Measurements from ENCODE around the gene MKS1.

MKS1 gene

DNA sequence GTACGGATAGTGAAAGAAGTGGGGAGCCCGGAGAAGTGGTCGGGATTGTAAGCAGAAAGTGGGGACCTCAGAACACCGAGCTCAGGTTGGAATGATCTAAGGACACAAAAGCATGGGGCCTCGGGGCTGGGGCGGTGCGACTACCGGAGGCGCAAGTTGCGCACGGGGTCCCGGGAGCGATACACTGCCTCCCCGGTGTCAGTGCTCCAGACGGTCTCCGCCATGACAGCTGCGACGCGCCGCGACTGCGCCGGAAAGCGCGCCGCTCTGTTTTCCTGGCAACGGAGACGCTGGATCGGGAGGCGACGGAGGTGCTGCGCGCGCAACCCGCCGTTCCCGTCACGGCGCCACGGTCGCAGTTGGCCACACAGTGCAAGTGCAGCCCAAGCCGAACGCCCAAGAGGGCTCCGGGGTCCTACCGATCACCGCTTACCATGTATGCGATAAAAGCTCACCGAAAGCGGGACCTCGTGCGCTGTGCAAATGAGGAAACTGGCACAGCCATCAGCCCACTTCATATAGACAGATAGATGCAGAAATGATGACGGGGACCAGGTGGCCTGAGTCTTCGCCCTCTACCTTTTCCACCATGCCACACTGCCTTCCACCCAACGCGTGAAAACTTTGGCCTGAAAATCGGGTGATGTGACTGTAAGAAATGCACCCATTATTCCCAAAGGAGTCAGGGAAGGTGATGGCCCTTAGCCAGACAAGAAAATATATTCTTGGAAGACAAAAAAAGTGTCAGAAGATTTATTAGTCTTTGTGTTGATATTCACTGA lies at the start of gene MKS1:
Gene MKS1 (minus strand): TSS at position 249 of the 782 bp plus-strand sequence. CDS start 25 bp downstream, at position 224.
- peak; percentile 93 for DNase-seq (ENCODE audit: low spot score)

DNA sequence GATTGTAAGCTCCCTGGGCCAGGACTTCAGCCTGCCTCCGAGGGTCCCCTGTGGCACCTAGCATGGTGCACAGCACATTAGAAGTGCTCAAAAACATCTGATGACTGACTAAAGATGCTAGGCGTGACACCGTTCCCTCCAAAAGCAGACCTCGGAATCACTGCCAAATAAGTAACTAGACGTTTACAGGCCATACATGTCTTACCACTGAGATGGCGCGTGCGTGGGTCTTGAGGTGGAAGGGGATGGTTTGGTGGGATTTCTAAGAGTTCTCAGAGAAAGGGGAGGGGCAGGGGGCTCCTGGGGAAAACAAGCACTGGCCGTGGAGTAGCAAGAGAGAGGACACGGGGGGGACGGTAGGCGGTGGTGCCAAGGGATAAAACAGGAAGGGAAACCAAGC lies 49.3 kb upstream of the MKS1 start:
- no peak for DNase-seq (ENCODE audit: low spot score)

DNA sequence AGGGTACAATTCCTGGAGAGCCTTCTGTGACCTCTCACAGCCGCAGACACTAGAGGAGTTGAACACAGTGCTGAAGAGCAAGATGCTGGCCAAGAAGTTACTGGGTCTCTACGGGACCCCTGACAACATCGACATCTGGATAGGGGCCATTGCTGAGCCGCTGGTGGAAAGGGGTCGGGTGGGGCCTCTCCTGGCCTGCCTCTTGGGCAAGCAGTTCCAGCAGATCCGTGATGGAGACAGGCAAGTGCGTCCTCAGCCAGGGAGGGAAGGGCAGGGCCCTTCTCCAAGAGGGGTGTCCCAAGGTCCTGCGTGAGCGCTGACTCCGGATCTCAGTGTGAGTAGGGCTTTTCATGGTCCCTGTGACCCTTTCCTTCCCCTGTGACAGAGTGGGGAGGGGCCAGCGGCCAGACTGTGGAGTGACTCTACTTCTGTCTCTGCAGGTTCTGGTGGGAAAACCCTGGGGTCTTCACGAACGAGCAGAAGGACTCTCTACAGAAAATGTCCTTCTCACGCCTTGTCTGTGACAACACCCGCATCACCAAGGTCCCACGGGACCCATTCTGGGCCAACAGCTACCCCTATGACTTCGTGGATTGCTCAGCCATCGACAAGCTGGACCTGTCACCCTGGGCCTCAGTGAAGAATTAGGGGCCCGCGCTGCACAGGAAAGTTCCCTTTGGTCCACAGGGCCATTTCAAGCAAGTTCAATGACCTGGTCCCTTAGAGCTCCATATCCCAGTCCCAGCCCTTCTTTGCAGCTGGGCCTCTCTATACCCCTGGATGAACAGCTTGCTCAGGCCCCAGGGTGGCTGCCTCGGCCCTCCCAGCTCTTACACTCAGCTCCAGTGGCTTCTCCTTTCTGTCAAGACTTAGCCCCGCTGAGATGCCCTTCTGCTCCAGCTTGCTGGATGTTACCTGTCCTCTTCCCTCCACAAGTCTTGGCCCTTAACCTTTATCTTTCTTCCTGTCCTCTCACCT lies 48.6 kb upstream of the MKS1 start:
- no peak for DNase-seq (ENCODE audit: low spot score)

DNA sequence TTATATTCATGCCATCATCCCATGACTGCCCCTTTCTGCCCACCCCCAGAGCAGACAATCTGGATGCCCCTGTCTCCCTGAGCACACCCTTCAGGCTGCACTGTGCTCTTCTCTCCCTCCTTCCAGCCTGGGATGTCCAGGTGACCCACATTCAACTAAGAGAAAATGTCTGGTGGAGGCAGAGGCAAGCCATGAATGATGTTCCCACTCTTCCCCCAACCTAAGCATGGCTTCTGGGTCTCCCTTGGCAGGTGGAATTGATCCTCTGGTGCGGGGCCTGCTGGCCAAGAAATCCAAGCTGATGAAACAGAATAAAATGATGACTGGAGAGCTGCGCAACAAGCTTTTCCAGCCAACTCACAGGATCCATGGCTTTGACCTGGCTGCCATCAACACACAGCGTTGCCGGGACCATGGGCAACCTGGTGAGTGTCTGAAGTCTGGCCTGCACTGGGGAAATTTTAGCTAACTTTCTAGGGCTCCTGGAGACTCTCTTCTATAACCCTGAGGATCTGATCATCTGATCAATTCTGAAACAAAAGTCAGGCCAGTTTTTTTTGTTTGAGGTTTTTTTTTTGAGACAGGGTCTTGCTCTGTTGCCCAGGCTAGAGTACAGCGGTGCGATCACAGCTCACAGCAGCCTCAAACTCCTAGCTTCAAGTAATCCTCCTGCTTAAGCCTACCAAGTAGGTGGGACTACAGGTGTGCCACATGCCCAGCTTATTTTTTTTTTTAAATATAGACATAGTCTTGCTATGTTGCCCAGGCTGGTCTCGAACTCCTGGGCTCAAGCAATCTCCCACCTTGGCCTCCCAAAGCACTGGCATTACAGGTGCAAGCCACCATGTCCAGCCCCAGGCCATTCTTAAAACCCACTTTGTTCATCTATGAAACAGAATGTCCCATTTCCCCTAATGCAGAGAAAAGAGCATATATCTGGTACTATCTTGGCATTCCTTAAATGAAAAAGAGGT lies 47.1 kb upstream of the MKS1 start:
- no peak for DNase-seq (ENCODE audit: low spot score)

DNA sequence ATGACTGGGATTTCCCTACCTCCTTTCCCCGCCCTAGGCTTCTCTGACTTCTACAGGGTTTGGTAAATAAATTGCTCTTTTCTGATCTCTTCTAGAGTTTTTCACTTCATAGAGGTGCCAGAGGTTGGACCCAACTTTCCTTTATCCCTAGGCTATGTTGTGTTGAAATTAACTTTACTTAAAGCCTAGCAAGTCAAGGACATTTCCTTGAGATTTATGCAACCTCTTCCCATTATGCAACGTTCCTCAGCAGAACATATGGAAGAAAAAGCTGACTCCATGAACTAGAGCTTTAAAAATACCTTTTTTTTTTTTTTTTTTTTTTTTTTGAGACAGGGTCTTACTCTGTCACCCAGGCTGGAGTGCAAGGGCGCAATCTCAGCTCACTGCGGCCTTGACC lies 46.2 kb upstream of the MKS1 start:
- no peak for DNase-seq (ENCODE audit: low spot score)

DNA sequence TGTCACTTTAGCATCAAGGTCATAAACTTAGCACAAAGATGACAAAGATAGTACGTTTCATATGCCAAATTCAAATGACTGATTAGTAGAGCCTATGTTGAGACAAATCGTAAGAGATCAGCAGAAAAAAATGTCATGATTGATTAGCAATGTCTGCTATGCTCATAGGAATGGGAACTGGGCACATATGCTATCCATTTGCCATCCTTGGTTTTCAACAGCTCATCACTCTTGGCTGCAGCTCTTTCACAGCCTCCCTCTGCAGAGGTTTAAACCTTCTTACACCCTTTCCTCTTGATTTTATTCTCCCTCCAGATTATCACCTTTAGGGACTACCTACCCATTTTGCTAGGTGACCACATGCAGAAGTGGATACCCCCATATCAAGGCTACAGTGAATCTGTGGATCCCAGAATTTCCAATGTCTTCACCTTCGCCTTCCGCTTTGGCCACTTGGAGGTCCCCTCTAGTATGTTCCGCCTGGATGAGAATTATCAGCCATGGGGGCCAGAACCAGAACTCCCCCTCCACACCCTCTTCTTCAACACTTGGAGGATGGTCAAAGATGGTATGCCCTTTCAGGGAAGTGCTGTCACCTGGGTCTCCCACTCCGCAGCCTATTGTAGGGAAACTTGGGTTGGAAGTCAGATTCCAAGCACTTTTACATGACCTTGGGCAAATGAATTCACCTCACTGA lies 45.5 kb upstream of the MKS1 start:
- DNase-seq (ENCODE audit: low spot score): no peak

DNA sequence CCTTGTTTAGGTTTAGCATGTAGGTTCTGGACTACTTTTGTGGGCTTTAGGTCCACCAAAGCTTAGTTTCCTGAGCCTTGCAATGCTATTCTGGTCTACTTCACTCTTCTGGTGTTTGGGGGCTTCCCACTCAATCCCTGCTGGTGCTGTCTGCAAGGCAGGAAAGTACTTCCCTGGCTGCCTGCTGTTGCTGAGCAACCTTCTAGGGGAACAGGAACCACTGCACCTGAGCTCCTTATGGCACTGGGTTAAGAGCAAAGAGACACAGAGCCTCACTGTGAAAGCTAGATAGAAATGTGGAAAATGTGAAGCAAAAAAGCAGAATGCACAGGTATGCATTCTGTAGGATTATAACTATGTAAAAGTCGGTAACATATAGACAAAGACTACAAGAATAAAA lies 44.7 kb upstream of the MKS1 start:
- DNase-seq (ENCODE audit: low spot score): no peak

DNA sequence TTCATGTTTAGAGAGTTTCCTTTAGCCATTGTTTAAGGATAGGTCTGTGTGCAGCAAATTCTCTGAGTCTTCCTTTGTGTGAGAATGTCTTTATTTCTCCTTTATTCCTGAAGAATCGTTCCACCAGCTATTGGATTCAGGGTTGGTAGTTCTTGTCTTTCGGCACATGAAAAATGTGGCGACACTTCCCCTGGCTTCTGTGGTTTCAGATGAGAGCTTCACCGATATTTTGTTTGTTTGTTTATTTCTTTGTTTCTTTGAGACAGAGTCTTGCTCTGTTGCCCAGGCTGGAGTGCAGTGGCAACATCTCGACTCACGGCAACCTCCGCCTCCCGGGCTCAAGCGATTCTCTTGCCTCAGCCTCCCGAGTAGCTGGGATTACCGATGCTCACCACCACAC lies 43.1 kb upstream of the MKS1 start:
- DNase-seq (ENCODE audit: low spot score): no peak

DNA sequence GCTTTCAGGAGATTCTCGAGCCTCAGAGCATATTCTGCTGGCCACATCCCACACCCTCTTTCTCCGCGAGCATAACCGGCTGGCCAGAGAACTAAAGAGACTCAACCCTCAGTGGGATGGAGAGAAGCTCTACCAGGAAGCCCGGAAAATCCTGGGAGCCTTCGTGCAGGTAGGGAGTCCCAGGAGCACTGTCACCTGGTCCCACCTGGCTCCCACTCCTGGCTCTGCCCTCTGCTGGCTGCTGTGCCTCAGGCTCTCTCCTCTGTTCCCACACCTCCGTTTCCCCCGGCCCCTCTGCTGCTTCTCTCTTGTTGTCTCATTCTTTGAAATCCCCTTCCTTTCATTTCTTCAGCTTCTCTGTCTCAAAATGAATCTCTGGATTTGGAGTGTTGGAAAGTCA lies 35.7 kb upstream of the MKS1 start:
- peak; percentile 11 for DNase-seq (ENCODE audit: low spot score)

DNA sequence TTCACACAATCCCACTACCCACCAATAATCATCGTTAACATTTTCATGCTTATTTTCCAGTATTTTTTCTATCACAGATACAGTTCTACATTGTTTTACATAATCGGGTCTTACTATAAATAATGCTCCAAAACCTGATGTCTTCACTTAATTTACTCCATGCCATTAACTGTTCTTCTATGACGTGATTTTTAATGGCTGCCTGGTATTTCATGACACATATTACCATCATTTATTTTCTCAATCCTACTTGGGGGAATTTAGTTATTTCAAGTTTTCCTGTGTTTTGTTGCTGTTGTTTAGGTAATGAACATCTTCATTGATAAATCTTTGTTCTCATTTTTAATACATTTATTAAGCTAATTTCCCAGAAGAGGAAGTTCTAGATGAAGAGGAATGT lies 34.0 kb upstream of the MKS1 start:
- DNase-seq (ENCODE audit: low spot score): no peak

DNA sequence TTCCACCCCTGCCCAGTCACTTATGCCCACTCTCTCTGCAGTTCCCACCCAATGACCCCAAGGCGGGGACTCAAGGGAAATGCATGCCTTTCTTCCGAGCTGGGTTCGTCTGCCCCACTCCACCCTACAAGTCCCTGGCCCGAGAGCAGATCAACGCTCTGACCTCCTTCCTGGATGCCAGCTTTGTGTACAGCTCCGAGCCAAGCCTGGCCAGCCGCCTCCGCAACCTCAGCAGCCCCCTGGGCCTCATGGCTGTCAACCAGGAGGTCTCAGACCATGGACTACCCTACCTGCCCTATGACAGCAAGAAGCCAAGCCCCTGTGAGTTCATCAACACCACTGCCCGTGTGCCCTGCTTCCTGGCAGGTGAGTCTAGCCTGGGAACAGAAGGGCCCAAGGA lies 33.1 kb upstream of the MKS1 start:
- no peak for DNase-seq (ENCODE audit: low spot score)

DNA sequence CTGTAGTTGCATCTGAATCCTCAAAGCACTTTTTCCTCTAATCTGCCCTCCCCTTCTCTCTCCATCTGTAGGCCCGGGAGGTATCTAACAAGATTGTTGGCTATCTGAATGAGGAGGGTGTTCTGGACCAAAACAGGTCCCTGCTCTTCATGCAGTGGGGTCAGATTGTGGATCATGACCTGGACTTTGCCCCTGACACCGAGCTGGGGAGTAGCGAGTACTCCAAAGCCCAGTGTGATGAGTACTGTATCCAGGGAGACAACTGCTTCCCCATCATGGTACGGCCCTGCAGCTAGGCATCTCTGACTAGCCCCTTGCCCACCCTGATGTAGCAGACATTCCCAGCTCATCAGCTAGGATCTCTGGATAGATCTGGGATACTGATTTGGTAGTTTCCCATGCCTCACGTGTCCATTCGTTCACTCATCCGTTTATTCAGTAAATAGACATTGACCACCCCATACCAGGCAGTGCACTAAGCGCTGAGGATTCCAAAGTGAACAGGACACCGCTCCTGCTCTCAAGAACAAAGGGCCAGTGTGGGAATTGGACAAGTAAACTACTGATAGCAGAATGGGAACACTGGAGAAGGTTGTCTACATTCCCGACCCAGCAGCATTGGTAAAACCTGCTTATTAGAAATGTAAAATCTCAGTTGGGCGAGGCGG lies 31.4 kb upstream of the MKS1 start:
- DNase-seq (ENCODE audit: low spot score): no peak

DNA sequence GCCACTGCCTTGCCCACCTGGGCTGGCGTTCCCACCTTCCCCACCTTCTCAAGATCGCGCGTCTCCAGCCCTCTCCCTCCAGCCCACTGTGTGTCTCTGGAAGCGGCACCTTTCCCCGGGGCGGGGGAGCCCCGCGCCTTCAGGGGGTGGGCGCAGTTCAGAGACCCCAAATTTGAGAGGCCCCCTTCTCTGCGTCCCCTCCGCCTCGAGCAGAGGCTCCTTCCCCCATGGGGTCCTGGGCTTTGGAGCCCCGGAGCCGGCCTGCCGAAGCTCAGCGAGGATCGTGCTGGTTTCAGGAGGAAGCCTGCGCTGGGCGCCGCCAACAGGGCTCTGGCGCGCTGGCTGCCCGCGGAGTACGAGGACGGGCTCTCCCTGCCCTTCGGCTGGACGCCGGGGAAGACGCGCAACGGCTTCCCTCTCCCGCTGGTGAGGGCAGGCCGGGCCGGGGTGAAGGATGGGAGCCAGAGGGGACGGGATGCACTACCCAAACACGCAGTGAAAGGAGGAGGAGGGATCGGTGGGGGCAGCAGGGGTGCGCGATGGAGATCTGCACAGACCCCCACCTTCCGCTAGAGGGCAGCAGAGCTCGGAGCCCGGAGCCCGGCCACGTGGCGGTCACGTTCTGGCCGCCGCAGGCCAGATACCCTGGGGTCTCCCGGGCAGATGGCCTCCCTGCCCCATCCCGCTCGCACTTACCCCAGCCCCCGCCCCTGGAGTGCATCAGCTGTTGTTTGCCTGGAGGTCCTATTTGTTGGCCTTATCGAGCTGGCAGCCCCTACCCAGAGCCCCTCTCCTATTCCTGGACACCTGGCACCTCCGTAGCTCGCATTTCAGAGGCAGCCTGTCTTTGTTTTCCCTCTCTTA lies 30.4 kb upstream of the MKS1 start:
- DNase-seq (ENCODE audit: low spot score): peak; percentile 52

DNA sequence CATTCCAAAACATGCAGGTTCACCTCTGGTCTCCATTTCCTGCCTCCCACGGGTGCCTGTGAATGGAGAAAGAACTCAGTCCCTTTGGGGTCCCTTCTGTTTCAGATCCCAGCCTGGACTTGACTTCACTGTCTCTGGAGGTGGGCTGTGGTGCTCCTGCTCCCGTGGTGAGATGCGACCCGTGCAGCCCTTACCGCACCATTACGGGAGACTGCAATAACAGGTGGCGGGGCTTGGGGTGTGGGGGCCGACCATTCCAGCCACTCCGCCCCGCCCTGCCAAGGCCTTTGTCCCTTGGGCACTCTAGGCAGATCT lies 29.9 kb upstream of the MKS1 start:
- DNase-seq (ENCODE audit: low spot score): no peak

DNA sequence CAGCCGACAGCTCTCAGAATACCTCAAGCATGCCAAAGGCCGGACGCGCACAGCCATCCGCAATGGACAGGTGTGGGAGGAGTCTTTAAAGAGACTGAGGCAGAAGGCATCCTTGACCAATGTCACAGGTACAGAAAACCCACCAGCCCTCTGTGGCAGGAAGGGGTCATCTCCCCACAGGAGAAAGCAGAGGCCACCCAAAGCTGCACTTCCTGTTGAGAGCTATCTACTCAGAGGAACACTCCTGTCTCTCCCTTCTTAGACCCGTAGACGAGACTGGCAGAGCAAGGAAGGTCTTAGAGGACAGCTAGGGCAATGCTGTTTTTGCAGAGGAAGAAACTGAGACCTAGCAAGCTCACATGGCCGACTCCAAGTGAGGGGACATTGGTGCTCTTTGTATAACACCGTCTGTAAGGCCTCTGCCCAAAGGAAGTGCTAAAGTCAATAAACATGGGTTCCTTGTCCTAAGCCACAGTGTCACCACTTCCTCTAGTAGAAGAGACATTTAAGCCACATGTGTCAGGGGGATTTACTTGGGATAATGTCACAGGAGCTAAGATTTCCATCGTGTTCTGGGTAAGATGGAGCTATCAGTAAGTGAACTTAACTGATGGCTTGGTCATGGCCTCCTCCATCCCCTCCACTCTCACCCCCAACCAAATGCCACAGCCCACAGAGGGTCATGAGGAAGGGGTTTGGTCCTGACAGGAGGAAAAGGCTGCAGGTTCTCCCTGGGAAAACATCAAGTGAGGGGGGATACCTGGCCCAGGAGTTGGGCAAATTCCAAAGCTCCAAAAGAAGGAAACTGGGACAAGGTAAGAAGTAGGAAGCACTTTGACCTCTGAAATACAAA lies 28.7 kb upstream of the MKS1 start:
- no peak for DNase-seq (ENCODE audit: low spot score)

DNA sequence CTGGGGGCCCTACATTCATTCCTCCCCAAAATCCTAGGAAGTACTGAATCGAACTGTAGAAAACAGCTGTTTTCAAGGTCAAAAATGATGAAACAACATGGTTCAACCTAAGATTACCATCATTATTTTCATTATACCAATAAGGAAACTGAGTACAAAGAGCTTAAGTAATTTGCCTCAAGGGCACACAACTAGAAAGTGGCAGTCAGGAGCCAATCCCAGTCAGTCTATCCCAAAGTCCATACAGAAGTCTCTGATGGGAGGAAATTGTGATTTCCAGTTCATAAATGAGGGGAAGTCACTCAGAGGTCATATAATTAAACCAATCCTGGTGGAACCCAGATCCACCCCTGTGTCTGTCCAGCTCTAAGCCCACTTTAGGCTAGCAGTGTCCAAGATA lies 27.7 kb upstream of the MKS1 start:
- DNase-seq (ENCODE audit: low spot score): no peak

DNA sequence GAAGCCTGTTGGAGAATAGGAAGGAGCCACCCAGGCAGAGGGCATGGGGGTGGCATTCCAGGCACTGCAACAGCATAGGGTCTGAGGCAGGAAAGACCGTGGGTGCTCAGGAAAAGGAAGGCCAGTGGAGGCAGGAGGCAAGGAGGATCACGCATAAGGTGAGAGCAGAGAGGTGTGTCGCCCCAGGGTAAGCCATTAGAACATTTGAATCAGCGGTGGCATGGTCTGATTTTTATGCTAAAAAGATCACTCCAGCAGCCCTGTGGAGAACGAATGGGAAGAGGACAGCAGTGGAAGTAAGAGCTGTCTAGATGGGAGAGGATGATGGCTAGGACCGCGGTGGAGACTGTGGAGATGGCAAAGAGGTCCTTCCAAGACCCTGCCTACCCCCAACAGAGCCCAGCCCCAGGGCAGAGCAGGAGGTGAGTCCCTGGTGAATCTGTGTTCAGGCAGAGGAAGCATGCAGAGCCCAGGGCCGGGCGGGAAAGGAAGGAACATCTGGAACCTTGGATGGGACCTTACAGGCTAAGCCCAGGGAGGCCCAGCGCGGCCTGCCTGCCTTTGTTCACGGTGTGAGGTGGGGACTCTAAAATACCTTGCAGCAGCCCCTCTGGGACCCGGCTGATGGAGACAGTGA lies 27.2 kb upstream of the MKS1 start:
- DNase-seq (ENCODE audit: low spot score): no peak

DNA sequence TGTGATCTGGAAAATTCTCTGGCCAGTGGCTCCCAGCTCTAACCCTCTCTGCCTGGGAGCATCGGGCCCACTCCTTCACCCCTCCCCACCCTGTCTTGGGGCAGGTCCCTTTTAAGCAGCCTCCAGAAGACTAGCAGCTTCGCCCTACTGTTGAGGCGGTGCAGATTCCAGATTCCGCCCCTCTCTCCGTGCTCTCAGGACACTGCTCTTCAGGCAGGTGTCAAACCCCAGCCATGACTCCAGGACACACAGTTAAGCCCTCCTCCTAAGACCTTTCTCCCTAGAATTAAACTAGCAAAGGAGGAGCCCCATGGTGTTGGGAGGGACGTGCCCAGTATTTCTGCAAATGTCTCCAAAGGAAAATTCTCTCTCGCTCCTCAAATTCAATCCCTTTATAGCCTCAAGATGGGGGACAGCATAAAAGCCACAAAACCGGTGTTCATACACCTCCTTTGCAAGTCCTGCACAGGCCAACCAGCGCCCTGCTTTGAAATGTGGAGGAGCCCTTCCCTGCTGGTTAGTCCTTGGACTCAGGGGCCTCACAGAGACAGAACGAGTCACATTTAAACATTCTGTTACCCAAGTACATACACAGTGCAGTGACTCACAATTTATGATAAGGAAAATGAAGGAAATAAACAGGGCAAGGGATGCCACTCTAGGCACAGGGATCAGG lies 26.5 kb upstream of the MKS1 start:
- DNase-seq (ENCODE audit: low spot score): peak; percentile 49

Data from kidney tubule cell (primary cell).